IPS-20b (cell line): ENCODE results near the gene SMIM28.
"Not testable (repeated sequence)": the region's sequence is repeated elsewhere in the genome, so short reads cannot be mapped to it uniquely, and the experiment has no call there.

Source experiments
- H3K27ac ChIP-seq: one replicate; pipeline ENCODE4 v1.5.1; 2013; ENCODE audit warnings: low read length
- H3K27me3 ChIP-seq: 2 replicates; pipeline ENCODE4 v1.6.1; 2013; ENCODE audit warnings: mild to moderate bottlenecking, low read length, inconsistent platforms; ENCODE audit not compliant: insufficient read depth
- H3K36me3 ChIP-seq: 2 replicates; pipeline ENCODE4 v1.6.1; 2013; ENCODE audit warnings: low read depth, mild to moderate bottlenecking, inconsistent platforms, low read length, moderate library complexity; ENCODE audit not compliant: insufficient read depth
- H3K4me1 ChIP-seq: 2 replicates; pipeline ENCODE4 v1.6.1; 2013; ENCODE audit warnings: mild to moderate bottlenecking, control low read depth, inconsistent platforms, low read length, moderate library complexity; ENCODE audit not compliant: insufficient read depth
- H3K4me3 ChIP-seq: 2 replicates; pipeline ENCODE4 v1.5.1; 2013; ENCODE audit warnings: mild to moderate bottlenecking, low read length, inconsistent platforms
- H3K9ac ChIP-seq: 2 replicates; pipeline ENCODE4 v1.6.1; 2013; ENCODE audit warnings: low read depth, mild to moderate bottlenecking, inconsistent platforms, low read length, moderate library complexity
- H3K9me3 ChIP-seq: 2 replicates; pipeline ENCODE4 v1.6.1; 2013; ENCODE audit warnings: mild to moderate bottlenecking, low read depth, low read length, inconsistent platforms; ENCODE audit not compliant: insufficient read depth

SMIM28 gene

GRCh38 chr6:138345565-138346285 is 32.0 kb upstream of the SMIM28 start:
- Histone ChIP-seq H3K9ac (no peak overlapping the region), H3K4me3 (no peak overlapping the region), H3K27ac (no peak overlapping the region)

GRCh38 chr6:138346302-138347195 is 31.2 kb upstream of the SMIM28 start:
- Histone ChIP-seq H3K27ac (no peak overlapping the region), H3K4me1 (peaks cover 12% of the 10 kb centered on the region), H3K9me3 (no peaks in the 10 kb centered on the region), H3K27me3 (no peaks in the 10 kb centered on the region), H3K36me3 (no peaks in the 10 kb centered on the region), H3K9ac (no peak overlapping the region), H3K4me3 (no peak overlapping the region)

More at GRCh38 chr6:138345565-138346285, 32.0 kb upstream of the SMIM28 start:
- no peaks in the 10 kb centered on the region for H3K36me3 ChIP-seq
- peaks cover 12% of the 10 kb centered on the region for H3K4me1 ChIP-seq
- H3K27me3 ChIP-seq: no peaks in the 10 kb centered on the region
- no peaks in the 10 kb centered on the region for H3K9me3 ChIP-seq

DNA sequence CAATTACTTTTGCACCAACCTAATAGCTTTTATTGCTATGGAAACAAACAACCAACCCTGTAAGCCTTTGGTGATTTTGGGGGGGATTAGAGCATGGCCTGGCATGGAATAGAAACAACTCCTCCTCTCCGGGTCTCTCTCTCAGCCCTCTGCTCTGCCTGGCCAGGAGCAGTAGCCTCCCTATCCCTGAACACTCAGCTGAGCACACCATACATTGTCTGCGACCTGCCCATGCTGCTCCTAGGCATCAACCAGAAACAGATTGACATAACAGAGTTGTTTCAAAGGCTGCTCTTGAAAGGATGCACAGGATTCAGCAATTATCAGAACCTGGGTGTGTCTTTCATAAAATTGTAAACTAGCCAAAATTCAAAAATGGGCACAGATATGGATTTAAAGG is 29.8 kb upstream of the SMIM28 start:
- H3K9me3 ChIP-seq: no peaks in the 10 kb centered on the region

DNA sequence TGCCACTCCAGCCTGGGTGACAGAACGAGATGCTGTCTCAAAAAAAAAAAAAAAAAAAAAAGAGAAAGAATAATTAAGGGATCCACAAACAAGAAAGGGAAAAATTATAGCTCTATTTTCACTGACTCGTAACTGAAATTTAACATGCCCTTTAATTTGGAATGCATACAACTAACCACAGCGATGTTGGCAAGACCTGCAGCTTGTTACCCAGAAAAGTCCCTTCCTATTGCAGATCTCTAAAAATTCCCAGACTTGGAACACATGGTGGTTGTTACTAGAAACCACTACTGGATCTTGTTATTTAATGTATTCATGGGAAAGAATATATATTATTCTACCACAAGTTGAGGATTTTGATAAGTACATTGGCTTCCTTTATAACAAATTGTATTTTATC is 27.8 kb upstream of the SMIM28 start:
- Histone ChIP-seq H3K4me1 (peaks cover 12% of the 10 kb centered on the region), H3K4me3 (no peak overlapping the region), H3K9me3 (no peaks in the 10 kb centered on the region), H3K36me3 (no peaks in the 10 kb centered on the region), H3K9ac (no peak overlapping the region), H3K27ac (no peak overlapping the region), H3K27me3 (no peaks in the 10 kb centered on the region)

More for the DNA sequence above, 29.8 kb upstream of the SMIM28 start:
- Histone ChIP-seq H3K4me1 (peaks cover 12% of the 10 kb centered on the region), H3K27ac (no peak overlapping the region), H3K36me3 (no peaks in the 10 kb centered on the region), H3K9ac (no peak overlapping the region), H3K4me3 (no peak overlapping the region), H3K27me3 (no peaks in the 10 kb centered on the region)

- Histone ChIP-seq H3K27me3 (no peaks in the 10 kb centered on the region), H3K9ac (no peak overlapping the region), H3K4me1 (no peaks in the 10 kb centered on the region), H3K36me3 (no peaks in the 10 kb centered on the region), H3K27ac (no peak overlapping the region), H3K4me3 (no peak overlapping the region), H3K9me3 (no peaks in the 10 kb centered on the region)
Observed at GRCh38 chr6:138357928-138358327, 19.8 kb upstream of the SMIM28 start.

- not testable (repeated sequence) for H3K4me3 ChIP-seq, H3K9me3 ChIP-seq, H3K9ac ChIP-seq, H3K36me3 ChIP-seq, H3K27me3 ChIP-seq, H3K27ac ChIP-seq, H3K4me1 ChIP-seq
Observed at GRCh38 chr6:138368684-138369083, 9.0 kb upstream of the SMIM28 start.

- H3K9ac ChIP-seq: no peak overlapping the region
- no peak overlapping the region for H3K27ac ChIP-seq
- H3K4me1 ChIP-seq: no peaks in the 10 kb centered on the region
- H3K36me3 ChIP-seq: no peaks in the 10 kb centered on the region
- no peak overlapping the region for H3K4me3 ChIP-seq
- no peaks in the 10 kb centered on the region for H3K27me3 ChIP-seq
- no peaks in the 10 kb centered on the region for H3K9me3 ChIP-seq
Observed at GRCh38 chr6:138370631-138371451, 6.9 kb upstream of the SMIM28 start.

DNA sequence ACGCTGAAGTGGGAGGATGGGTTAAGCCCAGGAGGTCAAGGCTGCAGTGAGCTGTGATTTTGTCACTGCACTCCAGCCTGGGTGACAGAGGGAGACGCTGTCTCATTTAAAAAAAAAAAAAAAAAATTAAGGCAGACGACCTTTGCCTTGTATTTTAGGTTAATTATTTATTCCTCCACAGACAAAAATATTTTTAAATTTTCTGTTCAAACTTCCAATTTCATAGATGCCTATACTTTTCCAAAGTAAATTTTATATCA is 6.3 kb upstream of the SMIM28 start:
- H3K4me1 ChIP-seq: no peaks in the 10 kb centered on the region
- H3K27ac ChIP-seq: no peak overlapping the region
- no peaks in the 10 kb centered on the region for H3K27me3 ChIP-seq
- H3K4me3 ChIP-seq: no peak overlapping the region
- no peaks in the 10 kb centered on the region for H3K36me3 ChIP-seq
- no peak overlapping the region for H3K9ac ChIP-seq
- no peaks in the 10 kb centered on the region for H3K9me3 ChIP-seq

GRCh38 chr6:138371720-138372119 is 6.0 kb upstream of the SMIM28 start:
- Histone ChIP-seq H3K27me3 (no peaks in the 10 kb centered on the region), H3K9me3 (no peaks in the 10 kb centered on the region), H3K9ac (no peak overlapping the region), H3K36me3 (no peaks in the 10 kb centered on the region), H3K4me3 (no peak overlapping the region), H3K4me1 (no peaks in the 10 kb centered on the region), H3K27ac (no peak overlapping the region)

DNA sequence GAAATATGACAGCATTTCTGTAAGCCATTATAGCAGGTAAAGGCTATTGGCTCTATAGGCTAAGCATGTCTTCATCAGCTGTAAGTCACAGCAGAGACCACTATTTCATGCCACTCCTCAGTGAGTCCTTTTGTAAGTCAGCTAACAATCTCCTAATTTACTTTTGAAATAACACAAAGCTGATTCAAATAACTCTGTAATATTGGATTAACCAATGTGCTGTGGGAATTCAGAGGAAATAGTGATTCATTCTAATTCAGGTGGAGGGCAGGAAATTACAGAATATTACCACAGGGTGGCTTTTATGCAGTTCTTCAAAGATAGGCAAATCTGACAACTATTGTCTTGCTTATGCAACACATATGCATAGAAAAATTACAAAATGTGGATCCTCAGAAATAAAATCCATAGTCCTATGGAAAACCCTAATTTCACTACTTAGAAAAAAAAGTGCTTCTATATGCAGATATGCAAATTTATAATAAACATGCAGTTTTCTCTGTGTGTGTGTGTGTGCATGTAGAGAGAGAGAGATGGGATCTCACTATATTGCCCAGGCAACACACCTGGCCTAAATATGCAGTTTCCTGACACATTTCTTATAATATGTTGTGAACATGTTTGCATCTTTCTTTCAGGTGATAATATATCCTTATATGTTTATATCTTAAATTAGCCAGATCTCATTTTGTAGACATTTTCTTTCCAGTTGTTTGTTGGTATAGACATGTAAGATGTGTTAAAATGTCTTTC is 4.8 kb upstream of the SMIM28 start:
- Histone ChIP-seq H3K4me3 (no peak overlapping the region), H3K9ac (no peak overlapping the region), H3K27me3 (no peaks in the 10 kb centered on the region), H3K36me3 (no peaks in the 10 kb centered on the region), H3K27ac (no peak overlapping the region), H3K4me1 (no peaks in the 10 kb centered on the region; the same call in 1 of the 2 replicates), H3K9me3 (no peaks in the 10 kb centered on the region)

DNA sequence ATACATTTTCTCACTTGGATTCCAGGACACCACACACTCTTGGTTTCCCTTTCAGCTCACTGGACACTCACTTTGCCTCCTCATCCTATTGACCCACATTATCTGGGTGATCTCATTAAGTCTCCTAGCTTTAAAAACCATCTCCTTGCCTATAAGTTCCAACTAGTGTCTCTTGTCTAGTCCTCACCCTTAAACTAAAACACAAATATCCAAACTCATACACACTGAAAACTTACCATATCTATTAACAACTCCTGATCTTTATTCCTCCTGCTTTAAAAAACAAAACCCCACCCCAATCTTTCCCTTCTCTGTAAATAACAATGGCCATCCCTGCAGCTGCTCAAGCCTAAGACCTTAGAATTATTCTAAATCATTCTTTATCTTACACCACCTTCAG is 3.5 kb upstream of the SMIM28 start:
- Histone ChIP-seq H3K4me3 (no peak overlapping the region), H3K4me1 (peaks cover 8% of the 10 kb centered on the region; the same call in 1 of the 2 replicates), H3K36me3 (no peaks in the 10 kb centered on the region), H3K9me3 (no peaks in the 10 kb centered on the region), H3K9ac (no peak overlapping the region), H3K27ac (no peak overlapping the region), H3K27me3 (no peaks in the 10 kb centered on the region)
